Ishikawa (cell line): ENCODE data around the gene COL15A1.

Experiments used
- CEBPB ChIP-seq: IDR thresholded peaks from 2 replicates; pipeline ENCODE4 v1.6.1; 2012
- CREB1 ChIP-seq: IDR thresholded peaks from 2 replicates; pipeline ENCODE4 v1.6.1; 2012; ENCODE audit warnings: low read depth
- EGR1 ChIP-seq: IDR thresholded peaks from 2 replicates; pipeline ENCODE4 v1.6.1; 2012
- EP300 ChIP-seq: IDR thresholded peaks from 2 replicates; pipeline ENCODE4 v1.6.1; 2012; ENCODE audit warnings: borderline replicate concordance
- FOXM1 ChIP-seq: IDR thresholded peaks from 2 replicates; pipeline ENCODE4 v1.6.1; 2012; ENCODE audit warnings: low read depth, borderline replicate concordance
- NFIC ChIP-seq: IDR thresholded peaks from 2 replicates; pipeline ENCODE4 v1.6.1; 2012
- RAD21 ChIP-seq: IDR thresholded peaks from 2 replicates; pipeline ENCODE4 v1.6.1; 2012; ENCODE audit warnings: low read depth
- TAF1 ChIP-seq: IDR thresholded peaks from 2 replicates; pipeline ENCODE4 v1.6.1; 2012; ENCODE audit warnings: low read depth, mild to moderate bottlenecking
- TCF12 ChIP-seq: IDR thresholded peaks from 2 replicates; pipeline ENCODE4 v1.6.1; 2012; ENCODE audit warnings: low read depth
- TEAD4 ChIP-seq: IDR thresholded peaks from 2 replicates; pipeline ENCODE4 v1.6.1; 2012
- YY1 ChIP-seq: IDR thresholded peaks from 2 replicates; pipeline ENCODE4 v1.6.1; 2012; ENCODE audit warnings: low read depth
- ZBTB7A ChIP-seq: IDR thresholded peaks from 2 replicates; pipeline ENCODE4 v1.6.1; 2012; ENCODE audit warnings: low read depth
- TF ChIP-seq, protein P1 (sequence below): IDR thresholded peaks from 2 replicates; pipeline ENCODE4 v1.6.1; 2012
- TF ChIP-seq, protein P2 (sequence below): IDR thresholded peaks from 2 replicates; pipeline ENCODE4 v1.6.1; 2012; ENCODE audit warnings: low read depth, mild to moderate bottlenecking
- TF ChIP-seq, protein P3 (sequence below): IDR thresholded peaks from 2 replicates; pipeline ENCODE4 v1.6.1; 2012

COL15A1 gene

DNA sequence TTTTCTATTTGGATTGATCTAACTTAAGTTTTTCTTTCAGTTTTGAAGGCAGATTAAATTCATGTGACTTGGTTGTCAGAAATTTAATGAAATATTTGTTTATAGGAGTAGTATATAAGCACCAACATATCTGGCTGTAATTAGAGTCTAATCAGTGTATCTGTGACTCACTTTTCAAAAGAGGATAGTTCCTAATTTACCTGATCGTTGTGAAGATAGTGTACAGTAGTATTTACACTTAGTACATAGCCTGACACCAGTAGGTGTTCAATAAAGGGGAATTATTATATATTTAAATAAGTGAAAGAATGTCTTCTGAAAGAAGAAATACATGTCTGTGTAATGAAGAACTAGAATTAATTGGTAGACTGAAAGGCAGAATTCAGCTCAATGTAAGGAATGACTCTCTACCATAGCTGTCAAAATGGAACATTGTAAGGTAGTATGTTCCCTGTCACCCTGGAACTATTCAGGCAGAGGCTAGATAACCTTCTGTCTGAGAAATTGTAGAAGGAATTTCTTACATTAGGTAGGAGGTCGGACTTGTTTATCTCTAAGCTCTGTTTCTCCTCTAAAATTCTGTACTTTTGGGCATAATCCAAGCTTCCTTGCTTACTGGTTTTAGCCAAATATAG lies 169.8 kb downstream of the COL15A1 start:
- no peak for TF ChIP-seq RAD21

DNA sequence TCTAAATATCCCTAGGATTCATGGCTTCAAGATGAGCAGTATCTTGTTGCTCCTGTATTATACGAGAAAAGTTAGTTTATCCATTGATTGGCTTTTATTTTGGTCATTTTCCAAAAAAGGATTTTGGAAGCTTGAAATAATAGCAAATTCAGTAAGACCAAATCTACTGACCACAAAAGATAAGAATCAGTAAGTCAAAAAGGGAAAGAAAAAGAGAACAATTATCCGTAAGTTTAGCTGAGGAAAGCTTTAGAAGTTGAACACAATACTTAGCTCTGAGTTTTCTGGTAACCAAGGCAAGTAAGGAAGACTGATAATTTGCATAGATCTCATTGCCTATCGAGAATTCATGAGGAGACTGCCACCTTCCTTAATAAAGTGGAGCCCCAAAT lies 170.3 kb downstream of the COL15A1 start:
- TF ChIP-seq CEBPB: no peak
- no peak for TF ChIP-seq TAF1
- no peak for TF ChIP-seq NFIC
- no peak for TF ChIP-seq YY1

DNA sequence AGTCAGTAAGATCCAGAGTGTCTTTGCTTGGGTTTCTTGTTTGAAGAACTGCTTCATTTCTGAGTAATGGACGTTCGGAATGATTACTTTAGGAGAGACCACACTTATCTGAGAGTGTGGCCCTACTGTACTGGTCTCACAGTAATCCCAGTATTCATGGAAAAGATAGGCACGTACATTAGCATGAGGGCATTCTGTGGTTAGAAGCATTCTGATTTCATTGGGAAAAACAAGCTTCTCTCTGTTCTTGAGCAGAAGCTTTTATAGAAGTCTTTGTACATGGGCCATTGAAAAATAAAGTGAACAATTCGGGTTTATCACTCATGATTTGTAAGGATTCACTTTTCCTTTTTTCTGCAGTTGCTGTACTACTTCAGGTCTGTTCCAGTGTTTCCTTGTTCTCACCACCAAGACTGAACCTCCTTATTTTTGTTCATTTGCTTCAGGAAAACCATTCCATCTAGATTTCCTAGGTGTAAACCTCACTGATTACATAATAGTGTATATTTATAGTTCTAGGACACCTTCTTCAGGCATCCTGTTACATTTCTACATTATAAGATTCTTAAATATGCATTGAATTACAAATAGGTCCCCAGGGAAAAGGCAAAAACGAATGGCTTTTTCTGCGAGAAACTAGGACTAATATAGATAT lies 171.3 kb downstream of the COL15A1 start:
- TF ChIP-seq TCF12: no peak
- TF ChIP-seq TEAD4: no peak
- no peak for TF ChIP-seq RAD21
- TF ChIP-seq, protein P1, sequence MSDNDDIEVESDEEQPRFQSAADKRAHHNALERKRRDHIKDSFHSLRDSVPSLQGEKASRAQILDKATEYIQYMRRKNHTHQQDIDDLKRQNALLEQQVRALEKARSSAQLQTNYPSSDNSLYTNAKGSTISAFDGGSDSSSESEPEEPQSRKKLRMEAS: no peak
- no peak for TF ChIP-seq YY1
- no peak for TF ChIP-seq CREB1
- TF ChIP-seq, protein P2, sequence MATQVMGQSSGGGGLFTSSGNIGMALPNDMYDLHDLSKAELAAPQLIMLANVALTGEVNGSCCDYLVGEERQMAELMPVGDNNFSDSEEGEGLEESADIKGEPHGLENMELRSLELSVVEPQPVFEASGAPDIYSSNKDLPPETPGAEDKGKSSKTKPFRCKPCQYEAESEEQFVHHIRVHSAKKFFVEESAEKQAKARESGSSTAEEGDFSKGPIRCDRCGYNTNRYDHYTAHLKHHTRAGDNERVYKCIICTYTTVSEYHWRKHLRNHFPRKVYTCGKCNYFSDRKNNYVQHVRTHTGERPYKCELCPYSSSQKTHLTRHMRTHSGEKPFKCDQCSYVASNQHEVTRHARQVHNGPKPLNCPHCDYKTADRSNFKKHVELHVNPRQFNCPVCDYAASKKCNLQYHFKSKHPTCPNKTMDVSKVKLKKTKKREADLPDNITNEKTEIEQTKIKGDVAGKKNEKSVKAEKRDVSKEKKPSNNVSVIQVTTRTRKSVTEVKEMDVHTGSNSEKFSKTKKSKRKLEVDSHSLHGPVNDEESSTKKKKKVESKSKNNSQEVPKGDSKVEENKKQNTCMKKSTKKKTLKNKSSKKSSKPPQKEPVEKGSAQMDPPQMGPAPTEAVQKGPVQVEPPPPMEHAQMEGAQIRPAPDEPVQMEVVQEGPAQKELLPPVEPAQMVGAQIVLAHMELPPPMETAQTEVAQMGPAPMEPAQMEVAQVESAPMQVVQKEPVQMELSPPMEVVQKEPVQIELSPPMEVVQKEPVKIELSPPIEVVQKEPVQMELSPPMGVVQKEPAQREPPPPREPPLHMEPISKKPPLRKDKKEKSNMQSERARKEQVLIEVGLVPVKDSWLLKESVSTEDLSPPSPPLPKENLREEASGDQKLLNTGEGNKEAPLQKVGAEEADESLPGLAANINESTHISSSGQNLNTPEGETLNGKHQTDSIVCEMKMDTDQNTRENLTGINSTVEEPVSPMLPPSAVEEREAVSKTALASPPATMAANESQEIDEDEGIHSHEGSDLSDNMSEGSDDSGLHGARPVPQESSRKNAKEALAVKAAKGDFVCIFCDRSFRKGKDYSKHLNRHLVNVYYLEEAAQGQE: no peak
- TF ChIP-seq, protein P3, sequence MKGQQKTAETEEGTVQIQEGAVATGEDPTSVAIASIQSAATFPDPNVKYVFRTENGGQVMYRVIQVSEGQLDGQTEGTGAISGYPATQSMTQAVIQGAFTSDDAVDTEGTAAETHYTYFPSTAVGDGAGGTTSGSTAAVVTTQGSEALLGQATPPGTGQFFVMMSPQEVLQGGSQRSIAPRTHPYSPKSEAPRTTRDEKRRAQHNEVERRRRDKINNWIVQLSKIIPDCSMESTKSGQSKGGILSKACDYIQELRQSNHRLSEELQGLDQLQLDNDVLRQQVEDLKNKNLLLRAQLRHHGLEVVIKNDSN: no peak
- no peak for TF ChIP-seq EGR1
- no peak for TF ChIP-seq FOXM1
- TF ChIP-seq EP300: no peak
- TF ChIP-seq NFIC: no peak
- no peak for TF ChIP-seq TAF1
- no peak for TF ChIP-seq CEBPB
- no peak for TF ChIP-seq ZBTB7A

DNA sequence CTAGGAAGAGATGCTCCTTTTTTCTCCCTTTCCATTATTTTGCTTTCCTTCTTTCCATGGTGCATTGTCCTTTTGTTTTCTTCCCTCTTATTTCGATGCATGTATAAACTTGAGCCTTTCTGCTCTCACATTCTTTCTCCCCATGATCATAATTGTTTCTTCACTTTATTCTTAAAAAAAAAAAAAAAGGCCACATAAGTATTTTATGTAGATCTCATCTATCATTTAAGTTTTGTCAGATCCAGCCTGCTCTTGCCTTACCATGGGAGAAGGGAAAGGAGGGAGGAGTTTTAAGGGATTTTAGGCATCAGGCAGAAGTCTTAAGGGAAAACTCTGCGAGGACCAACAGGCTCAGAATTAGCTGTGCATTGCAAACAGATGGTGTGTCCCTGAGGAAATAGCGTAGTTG lies 172.3 kb downstream of the COL15A1 start:
- TF ChIP-seq ZBTB7A: no peak
- TF ChIP-seq, protein P3: no peak
- no peak for TF ChIP-seq CEBPB
- no peak for TF ChIP-seq FOXM1
- TF ChIP-seq TEAD4: no peak
- TF ChIP-seq, protein P2: no peak
- no peak for TF ChIP-seq RAD21

DNA sequence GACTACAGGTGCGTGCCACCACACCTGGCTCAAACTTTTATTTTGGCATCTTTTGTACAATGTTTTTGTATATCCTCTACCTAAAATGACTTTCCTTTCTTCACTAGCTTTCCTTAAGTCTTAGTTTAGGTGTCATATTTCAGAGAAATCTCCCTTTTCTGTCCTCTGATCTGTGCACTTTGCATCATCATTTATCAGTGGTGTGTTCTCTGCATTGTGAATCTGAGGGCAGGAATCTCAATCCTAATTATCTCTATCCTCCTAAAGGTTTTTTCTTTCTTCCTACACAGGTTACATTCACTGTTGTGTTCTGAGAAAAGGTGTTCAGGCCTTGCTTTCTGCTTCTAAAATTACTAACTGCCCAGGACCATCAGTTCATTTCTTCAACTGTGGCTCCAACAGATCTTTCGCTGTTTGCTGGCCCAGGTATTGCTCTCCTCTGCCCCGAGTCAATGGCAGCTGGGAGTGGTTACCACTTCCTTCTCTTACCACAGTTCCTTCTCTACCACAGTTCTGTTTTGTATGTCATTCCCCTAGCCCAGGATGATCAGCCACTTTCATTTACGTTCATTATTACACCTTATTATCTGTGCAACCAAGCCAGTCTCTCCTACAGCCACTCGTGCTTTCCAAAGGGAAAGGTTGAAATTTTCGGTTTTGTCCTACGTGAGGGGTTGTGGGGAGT lies 175.2 kb downstream of the COL15A1 start:
- TF ChIP-seq, protein P2: no peak
- TF ChIP-seq TEAD4 (no peak), FOXM1 (no peak), EGR1 (no peak), ZBTB7A (no peak), TAF1 (no peak), RAD21 (no peak), TCF12 (no peak)
